Transverse colon (tissue), 4 donors: ENCODE data around the gene FREY1.

Experiments used
- CTCF ChIP-seq, 5 experiments: fragments of 200-600 bp in 3 of 5; fragments of 450-650 bp in 2 of 5; sonication (generic) in 3 of 5; IDR thresholded peaks; 1 replicate in 2 of 5; 2 replicates in 3 of 5; pipeline ENCODE4 v1.5.1; 2016 to 2017; ENCODE audit warnings: antibody characterized with exemption in 5 of 5, inconsistent platforms in 3 of 5, mild to moderate bottlenecking in 2 of 5, moderate library complexity in 1 of 5
- POLR2AphosphoS5 ChIP-seq, 3 donors: sonication (generic); formaldehyde crosslinking; IDR thresholded peaks; one replicate each; pipeline ENCODE4 v1.6.1; 2016; ENCODE audit warnings: antibody characterized with exemption in 3 of 3

- TF ChIP-seq CTCF (IDR thresholded peaks at IDR 0.05), result no peak
- no peak for TF ChIP-seq POLR2AphosphoS5 (IDR thresholded peaks at IDR 0.05)
These were observed at the start of gene FREY1 for GRCh38 chr11:45906965-45907611.
